Right ventricle myocardium inferior (tissue), 1 donor: Measurements from ENCODE around the gene SLAIN1. TPM values are rescaled to one million over a fixed set of nuclear protein-coding genes. Genes with fewer than 3 reads are reported as not detected.

ENCODE experiments used
- ATAC-seq: fragments of 200-7000 bp; cut with Tn5 transposase; one replicate; pipeline ENCODE4 v1.9.1; 2020; ENCODE audit warnings: mild to moderate bottlenecking, moderate library complexity
- DNase-seq: peaks from one replicate; pipeline ENCODE4 v3.0.0; 2021; ENCODE audit errors: missing footprints
- intact Hi-C: fragments of 100-400 bp; cut with DNase I; formaldehyde crosslinking; loops from one replicate; pipeline ENCODE4 v1.11.0; 2022
- total RNA-seq: library from RNA; stranded (reverse); fragmentation: NEBNext Ultra II Directional; extraction: Animal tissue kit (Norgen Biotek cat#: 25700); gene quantifications from one replicate; pipeline ENCODE4 v1.2.1, GENCODE V29; 2021
- donor health status: DM: no; HTN: yes; CAD: no; lungs with severe emphysema.

Gene SLAIN1
- total RNA-seq, 1 donor from 2014 or later, result 4.6 TPM

DNA sequence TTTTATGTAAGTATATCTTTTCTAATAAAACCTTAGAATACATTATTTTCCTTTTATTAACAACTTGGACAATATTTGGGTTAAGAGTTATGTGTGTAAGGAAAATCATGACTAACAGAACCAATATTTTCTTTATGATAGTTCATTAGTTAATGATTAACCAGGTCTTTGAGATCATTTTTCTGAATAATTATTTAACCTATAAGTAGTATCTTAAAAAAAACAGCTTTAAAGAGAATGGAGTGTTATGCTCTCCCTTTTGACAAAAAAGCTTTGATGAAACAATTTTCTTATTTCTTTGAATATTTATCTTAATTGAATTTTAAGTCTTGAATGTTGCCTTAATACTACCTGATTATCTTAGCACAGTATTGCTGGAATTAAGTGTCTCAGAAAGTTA is 3.8 kb downstream of the SLAIN1 start:
- DNase-seq (no peak), ATAC-seq (no peak)
- intact Hi-C loops, result no loop called here

DNA sequence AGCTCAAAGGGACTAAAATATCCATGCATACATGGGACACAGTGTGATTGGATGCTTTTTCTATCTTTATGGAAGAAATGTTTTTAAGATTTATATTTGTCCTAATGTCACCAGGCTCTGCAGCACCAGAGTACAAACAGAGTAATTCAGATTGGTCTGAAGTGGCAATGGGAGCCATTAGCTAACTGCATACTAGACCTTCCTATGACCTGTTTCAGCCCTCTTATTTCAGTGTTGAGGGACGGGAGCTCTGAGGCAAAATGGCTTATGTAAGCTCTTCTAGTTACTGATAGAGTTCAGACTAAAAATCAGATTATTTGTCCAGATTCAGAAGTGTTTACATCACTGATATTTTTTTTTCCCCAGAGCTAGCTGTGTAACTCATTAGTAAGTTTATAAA is 4.9 kb downstream of the SLAIN1 start:
- ATAC-seq, result no peak
- intact Hi-C loops, result no loop called here
- no peak for DNase-seq

DNA sequence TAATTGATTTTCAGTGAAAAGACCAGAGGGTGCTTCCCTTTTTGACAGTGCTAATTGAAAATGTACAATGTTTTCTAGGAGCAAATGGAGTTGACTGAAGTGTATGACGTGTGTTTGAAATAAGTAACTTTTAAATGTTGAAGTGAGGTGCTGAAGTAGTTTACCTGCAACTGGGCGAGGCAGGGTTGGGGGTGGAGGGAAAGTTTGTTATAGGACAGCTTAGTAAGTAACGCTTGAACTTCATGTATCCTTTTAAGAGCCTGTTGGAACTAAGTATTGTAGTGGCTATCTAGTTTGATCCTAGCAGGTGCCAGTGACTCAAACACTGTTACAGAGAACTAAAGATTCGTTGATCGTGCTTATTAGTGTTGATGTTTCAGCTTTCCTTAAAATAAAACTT is 5.9 kb downstream of the SLAIN1 start:
- no peak for DNase-seq

DNA sequence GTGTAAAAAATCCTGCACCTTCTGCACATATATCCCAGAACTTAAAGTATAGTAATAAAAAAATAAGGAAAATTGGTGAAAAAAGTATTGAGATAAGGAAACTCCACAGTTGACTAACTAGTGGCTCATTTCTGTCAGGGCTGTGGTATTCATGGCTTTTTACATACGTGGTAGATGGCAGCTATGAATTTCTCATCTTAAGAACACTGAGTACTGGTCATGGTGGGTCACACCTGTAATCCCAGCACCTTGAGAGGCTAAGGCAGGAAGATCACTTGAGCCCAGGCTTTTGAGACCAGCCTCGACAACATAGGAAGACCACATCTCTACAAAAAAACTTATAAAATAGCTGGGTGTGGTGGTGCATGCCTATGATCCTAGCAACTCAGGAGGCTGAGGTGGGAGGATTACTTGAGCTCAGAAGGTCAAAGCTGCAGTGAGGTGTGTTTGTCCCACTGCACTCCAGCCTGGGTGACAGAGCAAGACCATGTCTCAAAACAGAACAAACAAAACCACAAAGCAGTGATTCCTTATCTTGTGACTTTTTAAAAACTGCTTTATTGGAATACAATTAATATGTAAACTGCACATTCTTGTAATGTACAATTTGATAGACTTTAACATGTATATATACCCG is 16.8 kb downstream of the SLAIN1 start:
- ATAC-seq, result no peak
- no peak for DNase-seq
- intact Hi-C loops, result no loop called here

More for the DNA sequence above, 5.9 kb downstream of the SLAIN1 start:
- no peak for ATAC-seq
- intact Hi-C loops, result no loop called here

DNA sequence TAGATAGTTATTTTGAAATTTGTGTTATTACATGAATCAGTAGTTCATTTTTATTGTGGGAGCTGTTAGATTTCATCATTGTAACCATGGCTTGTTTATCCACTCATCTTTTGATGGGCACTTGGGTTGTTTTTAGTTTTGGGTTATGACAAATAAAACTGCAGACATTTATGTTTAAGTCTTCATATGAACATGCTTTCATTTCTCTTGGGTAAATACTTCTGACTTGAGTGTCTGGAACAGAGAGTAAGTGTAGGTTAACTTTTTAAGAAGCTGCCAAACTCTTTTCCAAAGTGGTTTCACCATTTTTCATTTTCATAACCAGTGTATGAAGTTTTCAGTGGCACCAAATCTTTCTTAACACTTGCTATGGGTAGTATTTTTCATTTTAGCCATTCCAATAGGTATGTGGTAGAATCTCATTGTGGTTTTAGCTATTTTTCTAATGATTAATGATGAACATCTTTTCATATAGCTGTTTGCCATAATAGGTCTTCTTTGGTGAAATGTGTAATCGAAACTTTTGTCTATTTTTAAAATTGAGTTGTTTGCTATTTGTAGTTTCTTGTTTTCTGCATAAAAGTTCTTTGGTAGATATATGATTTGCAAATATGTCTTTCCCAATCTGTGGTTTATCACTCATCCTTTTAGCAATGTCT is 17.9 kb downstream of the SLAIN1 start:
- ATAC-seq (no peak), DNase-seq (no peak)
- intact Hi-C loops, result no loop called here

DNA sequence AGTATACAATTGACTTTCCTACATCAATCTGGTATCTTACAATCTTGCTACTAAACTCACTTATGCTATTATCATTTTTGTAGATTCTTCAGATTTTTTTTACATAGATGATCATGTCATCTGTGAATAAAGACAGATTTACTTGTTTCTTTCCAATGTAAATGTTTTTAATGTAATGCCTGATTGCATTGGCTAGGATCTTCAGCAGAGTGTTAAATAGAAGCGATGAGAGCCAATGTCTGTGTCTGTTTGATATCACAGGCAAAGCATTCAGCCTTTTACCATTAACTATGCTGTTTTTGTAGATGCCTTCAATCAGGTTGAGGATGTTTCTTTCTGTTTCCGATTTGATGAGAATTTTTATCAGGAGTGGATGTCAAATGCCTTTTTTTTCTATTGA is 19.2 kb downstream of the SLAIN1 start:
- no peak for DNase-seq
- intact Hi-C loops, result no loop called here

DNA sequence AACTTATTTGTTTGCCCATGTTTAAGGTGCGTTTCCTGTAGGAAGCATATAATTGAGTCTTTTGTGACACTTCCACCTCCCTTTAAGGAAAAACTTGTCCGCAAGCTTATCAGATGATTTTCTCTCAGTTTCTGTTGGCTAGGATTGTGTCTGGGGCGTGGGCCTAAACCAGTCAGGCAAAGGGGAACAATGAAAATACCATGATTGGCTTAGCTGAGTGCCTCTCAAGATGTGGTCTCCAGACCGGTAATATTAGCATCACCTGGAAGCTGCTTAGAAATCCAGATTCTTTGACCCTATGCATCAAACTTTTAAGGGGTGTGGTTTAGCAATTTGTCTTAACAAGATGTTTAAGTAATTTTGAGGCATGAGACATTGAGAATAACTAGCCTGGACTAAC is 20.0 kb downstream of the SLAIN1 start:
- intact Hi-C loops, result no loop called here
- ATAC-seq (no peak), DNase-seq (no peak)

More for the DNA sequence above, 19.2 kb downstream of the SLAIN1 start:
- ATAC-seq, result no peak

DNA sequence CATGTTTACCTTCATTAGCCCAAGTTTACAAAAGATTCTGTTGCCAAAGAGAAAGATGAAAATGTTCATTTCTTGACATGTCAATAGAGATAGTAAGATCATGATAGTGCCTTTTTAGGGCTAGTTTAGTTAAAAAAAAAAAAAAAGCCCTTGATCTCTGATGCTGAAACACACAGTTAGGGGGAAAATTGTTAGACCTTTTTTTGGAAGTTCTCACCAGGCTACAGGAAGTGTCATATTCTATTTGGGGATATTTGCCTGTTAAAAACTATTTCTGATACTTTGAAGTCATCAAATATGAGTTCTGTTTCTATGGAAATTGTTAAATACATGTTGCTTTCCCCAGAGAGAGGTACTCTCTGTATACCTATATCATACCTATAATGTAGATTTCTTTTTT is 21.6 kb downstream of the SLAIN1 start:
- ATAC-seq, result no peak
- intact Hi-C loops, result no loop called here
- no peak for DNase-seq

DNA sequence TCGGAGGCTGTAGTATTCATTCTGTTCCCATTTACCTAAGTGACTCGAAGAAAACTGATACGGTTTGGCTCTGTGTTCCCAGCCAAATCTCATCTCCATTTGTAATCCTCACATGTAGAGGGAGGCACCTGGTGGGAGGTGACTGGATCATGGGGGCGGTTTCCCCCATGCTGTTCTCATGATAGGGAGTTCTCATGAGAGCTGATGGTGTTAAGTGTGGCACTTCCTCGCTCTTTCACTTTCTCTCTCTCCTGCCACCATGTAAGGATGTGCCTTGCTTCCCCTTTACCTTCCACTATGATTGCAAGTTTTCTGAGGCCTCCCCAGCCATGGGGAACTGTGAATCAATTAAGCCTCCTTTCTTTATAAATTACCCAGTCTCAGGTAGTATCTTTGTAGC is 23.5 kb downstream of the SLAIN1 start:
- intact Hi-C loops, result no loop called here
- DNase-seq, result no peak
- ATAC-seq, result no peak

DNA sequence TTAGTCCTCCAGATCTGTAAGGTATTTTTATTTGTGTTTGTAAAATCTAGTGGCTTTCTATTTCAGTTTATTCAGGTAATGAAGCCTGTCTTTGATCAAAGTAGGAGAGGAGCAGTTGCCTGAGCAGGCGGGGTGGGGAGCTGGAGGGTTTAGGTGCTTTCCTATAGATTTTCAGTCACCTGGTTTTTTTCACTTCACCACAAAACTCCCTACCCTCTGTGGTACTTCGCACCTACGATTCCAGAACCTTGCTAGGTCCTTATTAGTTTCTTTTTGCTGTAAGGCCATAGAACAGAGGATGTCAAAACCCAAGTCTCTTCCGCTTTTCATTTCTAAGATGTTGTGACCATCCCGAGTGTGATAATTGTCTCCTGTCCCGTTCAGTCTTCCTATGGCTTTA is 26.6 kb downstream of the SLAIN1 start:
- intact Hi-C loops, result no loop called here
- DNase-seq (no peak), ATAC-seq (no peak)

DNA sequence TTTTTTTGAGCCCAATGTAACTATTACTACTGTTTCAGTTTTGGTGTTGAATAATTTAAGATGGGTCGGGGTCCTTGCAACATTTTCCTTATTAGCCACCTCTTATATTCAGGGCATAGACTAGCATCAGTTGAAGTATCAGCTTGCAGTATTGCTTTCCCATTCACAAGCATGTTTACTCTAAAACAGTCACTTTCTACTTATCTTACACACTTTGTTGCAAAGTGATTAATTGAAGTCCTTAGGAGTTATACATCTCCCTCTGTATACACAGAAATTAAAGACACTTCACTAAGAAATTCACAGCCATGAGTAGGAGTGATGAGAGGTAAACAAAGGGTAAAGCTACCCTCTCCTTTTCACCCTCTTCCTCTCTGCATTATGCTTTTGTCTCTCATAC is 27.6 kb downstream of the SLAIN1 start:
- ATAC-seq (no peak), DNase-seq (no peak)
- intact Hi-C loops, result no loop called here

DNA sequence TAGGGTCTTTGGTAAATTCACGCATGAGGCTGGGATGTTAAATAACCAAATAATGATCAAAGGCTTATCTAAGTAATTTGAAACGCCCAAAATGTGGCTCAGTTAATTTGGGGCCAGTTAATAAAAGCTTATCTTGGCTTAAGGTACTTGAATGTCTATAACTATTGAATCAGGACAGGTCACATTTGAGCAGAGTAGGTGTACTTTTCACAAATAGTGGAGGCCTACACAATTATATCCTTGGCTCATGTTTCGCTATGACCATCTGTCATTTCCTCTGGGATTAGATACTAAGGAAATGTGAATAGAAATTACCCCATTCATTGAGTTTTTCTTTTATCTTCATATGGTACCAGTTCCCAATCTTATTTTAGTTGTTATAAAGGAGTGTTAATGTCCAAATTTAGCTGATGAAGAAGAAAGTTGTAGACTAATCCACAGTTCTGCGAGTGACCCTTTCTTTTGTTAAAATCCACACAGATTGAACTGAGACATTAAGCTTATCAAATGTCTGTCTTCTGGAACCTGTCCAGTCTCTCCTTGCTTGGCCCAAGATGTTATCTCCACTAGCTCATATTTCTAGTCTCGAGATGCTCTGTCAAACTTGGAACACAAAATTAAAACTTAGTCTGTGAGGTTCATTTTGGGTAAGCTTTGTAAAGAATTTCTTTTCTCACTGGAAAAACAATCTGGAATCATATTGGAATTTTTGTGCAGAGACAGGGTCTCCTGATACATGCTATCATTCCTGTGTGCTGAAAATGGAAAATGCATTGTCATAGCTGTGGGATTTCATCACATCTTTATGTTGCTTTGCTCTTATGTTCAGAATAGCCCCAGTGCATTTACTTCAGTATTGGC is 31.0 kb downstream of the SLAIN1 start:
- ATAC-seq (no peak), DNase-seq (no peak)
- intact Hi-C loops, result no loop called here

DNA sequence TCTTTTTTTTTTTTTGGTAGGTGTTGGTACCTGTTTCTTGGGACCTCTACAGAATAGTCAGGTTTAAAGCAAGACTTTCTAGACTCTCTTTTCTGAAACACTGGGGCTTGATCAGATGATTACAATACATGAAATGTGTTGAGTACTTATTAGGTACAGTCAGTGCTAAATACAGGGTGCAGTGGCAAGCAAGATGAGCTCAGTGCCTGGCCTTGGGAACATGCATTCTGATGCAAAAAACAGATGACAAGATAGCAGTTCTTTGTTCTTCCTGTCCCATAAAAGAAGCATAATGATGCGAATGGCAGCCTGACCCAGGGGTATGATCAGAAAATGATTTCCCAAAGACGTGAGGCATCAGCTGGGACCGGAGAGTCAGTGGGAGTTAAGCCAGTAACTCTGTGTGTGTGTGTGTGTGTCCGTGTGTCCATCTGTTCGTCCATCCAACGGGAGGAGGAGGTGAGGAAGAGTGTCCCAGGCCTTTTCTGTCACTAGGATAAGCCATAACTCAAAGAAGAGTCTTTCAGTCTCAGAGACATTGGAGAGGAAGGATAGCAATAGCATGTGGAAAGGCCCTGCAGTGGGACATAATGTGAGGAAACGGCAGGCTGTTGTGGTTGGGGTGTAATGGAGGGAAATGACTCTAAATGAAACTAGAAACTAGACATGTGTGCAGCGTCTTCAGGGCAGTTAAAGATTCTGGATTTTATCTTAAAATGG is 32.2 kb downstream of the SLAIN1 start:
- no peak for ATAC-seq
- DNase-seq, result no peak
- intact Hi-C loops, result no loop called here

DNA sequence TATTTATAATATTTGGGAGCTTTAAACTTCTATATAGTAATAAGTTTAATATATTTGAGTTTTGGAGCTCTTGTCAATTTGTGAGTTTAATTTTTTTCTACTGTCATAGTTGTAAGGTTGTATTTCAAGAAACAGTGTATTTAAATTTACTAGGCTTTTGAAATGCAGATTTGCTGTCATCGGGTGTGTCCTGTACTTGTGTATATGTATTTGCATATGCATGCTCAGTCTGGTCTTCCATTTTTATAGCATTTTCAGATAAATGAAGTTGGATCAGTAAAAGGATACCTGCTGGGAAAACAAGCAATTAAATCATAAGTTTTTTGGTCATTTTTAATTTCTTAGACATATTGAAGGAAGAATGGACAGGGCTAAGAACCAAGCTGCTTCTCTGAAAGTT is 33.1 kb downstream of the SLAIN1 start:
- DNase-seq, result no peak
- intact Hi-C loops, result no loop called here
- ATAC-seq, result no peak

DNA sequence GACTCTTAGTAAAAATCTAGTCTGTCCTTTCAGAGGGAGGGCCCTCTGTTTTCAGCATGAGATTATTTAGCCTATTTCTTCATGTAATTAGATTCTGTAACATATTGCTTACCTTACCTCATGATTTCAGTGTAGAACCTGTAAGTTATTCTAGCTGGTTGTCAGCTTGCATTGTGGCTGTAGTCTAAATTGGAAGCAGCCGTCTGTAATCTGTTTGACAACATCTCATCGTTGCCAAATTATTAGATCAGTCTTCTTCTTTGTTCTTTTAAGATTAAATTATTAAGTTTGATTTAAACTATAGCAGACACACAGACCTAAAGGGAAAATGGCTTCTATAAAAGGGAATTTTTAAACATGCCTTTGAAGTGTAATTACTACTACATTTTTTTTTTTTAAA is 34.8 kb downstream of the SLAIN1 start:
- no peak for DNase-seq

DNA sequence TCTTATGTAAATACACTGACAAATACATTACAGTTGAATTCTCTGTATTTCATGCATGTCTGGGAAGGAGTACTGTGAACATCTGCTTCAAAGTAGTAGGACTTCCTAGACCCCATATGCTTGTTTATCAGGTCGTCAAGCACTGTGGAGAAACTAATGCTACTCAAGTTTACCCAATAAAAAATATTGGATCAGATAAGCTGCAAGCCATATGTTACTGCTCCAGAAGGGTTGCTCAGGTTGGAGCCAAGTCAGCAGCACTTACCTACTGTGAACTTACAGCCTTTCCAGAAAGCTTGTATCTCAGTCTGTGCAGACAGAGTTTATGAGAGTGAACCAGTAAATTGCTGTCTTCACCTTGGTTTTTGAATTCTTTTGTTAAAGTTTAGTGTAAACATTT is 36.2 kb downstream of the SLAIN1 start:
- DNase-seq, result no peak
- intact Hi-C loops, result no loop called here
- no peak for ATAC-seq

More for the DNA sequence above, 34.8 kb downstream of the SLAIN1 start:
- intact Hi-C loops, result no loop called here
- ATAC-seq, result no peak

DNA sequence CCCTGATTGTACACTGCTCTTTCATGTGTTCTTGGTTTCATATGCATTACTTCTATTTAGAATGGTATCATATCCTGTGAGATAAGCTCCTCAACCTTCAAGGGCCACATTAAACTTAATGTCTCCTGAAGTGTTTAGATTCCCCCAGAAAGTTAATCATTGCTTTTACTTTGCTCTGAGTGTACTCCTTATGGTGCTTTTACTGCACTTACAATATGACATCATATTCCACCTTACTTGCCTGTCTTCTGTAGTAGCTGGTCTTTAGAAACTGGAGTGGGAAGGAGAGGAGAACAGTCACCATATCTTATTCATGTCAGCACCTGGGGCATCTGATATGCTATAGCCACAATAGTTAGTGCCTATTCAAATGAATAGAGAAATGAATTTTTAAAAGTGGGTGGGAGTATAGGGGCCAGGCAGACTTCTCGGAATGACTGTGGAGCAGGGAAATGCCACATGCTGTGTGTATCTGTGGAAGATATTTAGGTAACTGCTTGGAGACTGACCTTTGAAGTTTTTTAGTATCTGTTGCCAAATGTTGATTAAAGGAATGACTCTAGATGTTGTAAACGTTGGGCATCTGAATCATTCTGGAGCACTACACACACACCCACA is 40.2 kb downstream of the SLAIN1 start:
- ATAC-seq, result no peak
- DNase-seq, result no peak
- intact Hi-C loops, result no loop called here

DNA sequence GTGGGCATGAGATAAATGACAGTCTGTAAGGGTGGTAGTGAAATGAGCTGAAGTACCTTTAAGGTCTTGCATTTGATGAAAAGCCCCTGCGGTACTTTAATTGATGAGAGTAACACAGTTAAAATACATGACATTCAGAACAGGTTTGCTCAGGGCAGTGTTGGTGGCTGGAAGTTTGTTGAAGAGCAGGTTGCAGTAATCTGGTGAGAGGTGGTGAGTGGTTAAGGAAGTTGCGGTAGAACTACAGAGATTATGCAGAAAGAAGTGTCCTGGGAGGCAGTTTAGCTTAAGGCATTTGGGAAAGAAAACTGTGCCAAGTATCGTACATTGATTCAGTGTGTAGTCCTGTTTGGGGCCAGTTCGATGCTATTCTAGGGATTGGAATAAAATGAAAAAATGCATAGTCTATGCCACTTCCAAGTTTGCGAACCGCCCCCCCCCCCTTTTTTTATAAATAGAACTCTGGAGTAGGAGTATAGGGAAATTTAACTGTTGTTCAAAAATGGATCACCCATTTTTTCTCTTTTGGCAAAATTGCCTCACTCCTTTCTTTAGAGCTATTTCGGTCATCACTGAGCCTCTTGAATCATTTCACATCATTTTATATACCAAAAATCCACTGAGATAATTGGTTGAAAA is 42.7 kb downstream of the SLAIN1 start:
- no peak for ATAC-seq
- intact Hi-C loops, result no loop called here
- no peak for DNase-seq
